IMR-90 (cell line): ENCODE results near the gene PLCH1. TPM values are rescaled to one million over a fixed set of nuclear protein-coding genes. Genes with fewer than 3 reads are reported as not detected.

Experiments used
- ATAC-seq: fragments of 200-7000 bp; cut with Tn5 transposase; 2 replicates; pipeline ENCODE4 v1.9.1; 2020; ENCODE audit warnings: low read depth, mild to moderate bottlenecking, moderate library complexity
- BruUV-seq: library from RNA; stranded (reverse); fragments of 400-500 nt; replicated peaks from 2 replicates; lab custom pipeline; 2021; lab: Mats Ljungman, UMichigan
- CTCF ChIA-PET: fragments of 300-600 bp; formaldehyde crosslinking; extraction: SDS; loops from one replicate; lab custom pipeline; 2021; ENCODE audit warnings: antibody characterized with exemption; lab: Yijun Ruan, JAX
- POLR2A ChIA-PET: fragments of 300-600 bp; sonication (Branson Sonifier 250); formaldehyde crosslinking; loops from one replicate; lab custom pipeline; 2022; ENCODE audit warnings: antibody characterized with exemption; ENCODE audit not compliant: unreplicated experiment; lab: Charles Lee
- DNase-seq: peaks from one replicate; pipeline ENCODE4 v3.0.0; 2013
- H2AFZ ChIP-seq: replicated peaks from 2 replicates; pipeline ENCODE3; 2013; ENCODE audit warnings: low read length, mild to moderate bottlenecking; ENCODE audit not compliant: poor library complexity
- H2AK5ac ChIP-seq: 2 replicates; pipeline ENCODE4 v1.6.1; 2013; ENCODE audit warnings: low read depth, low read length, inconsistent platforms
- H2AK9ac ChIP-seq: replicated peaks from 2 replicates; pipeline ENCODE3; 2013; ENCODE audit warnings: mild to moderate bottlenecking, low read depth, low read length, moderate library complexity; ENCODE audit not compliant: poor library complexity
- H2BK120ac ChIP-seq: 2 replicates; pipeline ENCODE4 v1.6.1; 2013; ENCODE audit warnings: low read depth, low read length, inconsistent platforms
- H2BK15ac ChIP-seq: 3 replicates; pipeline ENCODE4 v1.6.1; 2013; ENCODE audit warnings: low read depth, low read length, inconsistent platforms
- H2BK20ac ChIP-seq: 2 replicates; pipeline ENCODE4 v1.6.1; 2013; ENCODE audit warnings: low read depth, mild to moderate bottlenecking, inconsistent platforms, low read length, moderate library complexity
- H2BK5ac ChIP-seq: 2 replicates; pipeline ENCODE4 v1.6.1; 2013; ENCODE audit warnings: mild to moderate bottlenecking, low read depth, low read length, inconsistent platforms; ENCODE audit not compliant: poor library complexity, severe bottlenecking
- H3K14ac ChIP-seq: replicated peaks from 2 replicates; pipeline ENCODE4 v1.6.1; 2013; ENCODE audit warnings: low read depth, low read length, inconsistent platforms
- H3K18ac ChIP-seq: 2 replicates; pipeline ENCODE4 v1.6.1; 2013; ENCODE audit warnings: low read depth, low read length, control low read depth
- H3K23ac ChIP-seq: 2 replicates; pipeline ENCODE4 v1.6.1; 2013; ENCODE audit warnings: low read depth, low read length, inconsistent platforms
- H3K27ac ChIP-seq: 2 replicates; pipeline ENCODE4 v1.5.1; 2013; ENCODE audit warnings: mild to moderate bottlenecking, control low read depth, low read length; ENCODE audit not compliant: insufficient read depth
- H3K27me3 ChIP-seq: 2 replicates; pipeline ENCODE4 v1.6.1; 2013; ENCODE audit warnings: low read length; ENCODE audit not compliant: control insufficient read depth, insufficient read depth
- H3K36me3 ChIP-seq: 2 replicates; pipeline ENCODE4 v1.6.1; 2013; ENCODE audit warnings: low read length, mixed read lengths; ENCODE audit not compliant: control insufficient read depth, insufficient read depth
- H3K4ac ChIP-seq: 2 replicates; pipeline ENCODE4 v1.6.1; 2013; ENCODE audit warnings: low read depth, low read length, inconsistent platforms
- H3K4me1 ChIP-seq: 2 replicates; pipeline ENCODE4 v1.6.1; 2013; ENCODE audit warnings: low read length, mixed read lengths; ENCODE audit not compliant: control insufficient read depth, insufficient read depth
- H3K4me2 ChIP-seq: 2 replicates; pipeline ENCODE4 v1.6.1; 2013; ENCODE audit warnings: low read depth, mild to moderate bottlenecking, control low read depth, low read length, moderate library complexity
- H3K4me3 ChIP-seq: 2 replicates; pipeline ENCODE4 v1.5.1; 2013; ENCODE audit warnings: low read depth, mild to moderate bottlenecking, control low read depth, low read length, moderate library complexity; ENCODE audit not compliant: insufficient read depth
- H3K56ac ChIP-seq: 2 replicates; pipeline ENCODE4 v1.6.1; 2013; ENCODE audit warnings: low read length, inconsistent platforms; ENCODE audit not compliant: insufficient read depth; ENCODE audit errors: extremely low read depth
- H3K79me1 ChIP-seq, 2 experiments: 2 replicates each; pipeline ENCODE4 v1.6.1; 2013; ENCODE audit warnings: low read length in 2 of 2, inconsistent platforms in 1 of 2, low read depth in 1 of 2
- H3K9ac ChIP-seq: 2 replicates; pipeline ENCODE4 v1.6.1; 2013; ENCODE audit warnings: low read depth, low read length, control low read depth
- H3K9me1 ChIP-seq: 2 replicates; pipeline ENCODE4 v1.6.1; 2013; ENCODE audit warnings: low read length, inconsistent platforms; ENCODE audit not compliant: insufficient read depth
- H3K9me3 ChIP-seq: 2 replicates; pipeline ENCODE4 v1.6.1; 2013; ENCODE audit warnings: low read length; ENCODE audit not compliant: control insufficient read depth, insufficient read depth
- H4K20me1 ChIP-seq: 2 replicates; pipeline ENCODE4 v1.6.1; 2013; ENCODE audit warnings: low read length, inconsistent platforms; ENCODE audit not compliant: insufficient read depth
- H4K5ac ChIP-seq: 2 replicates; pipeline ENCODE4 v1.6.1; 2013; ENCODE audit warnings: mild to moderate bottlenecking, low read depth, low read length, control low read depth
- H4K8ac ChIP-seq, 2 experiments: 2 replicates each; pipeline ENCODE4 v1.6.1; 2013; ENCODE audit warnings: low read depth in 2 of 2, low read length in 2 of 2, control low read depth in 1 of 2, inconsistent platforms in 1 of 2
- H4K91ac ChIP-seq: 2 replicates; pipeline ENCODE4 v1.6.1; 2013; ENCODE audit warnings: low read depth, low read length, inconsistent platforms; ENCODE audit not compliant: insufficient read depth
- BHLHE40 ChIP-seq: fragments of 150-350 bp; IDR thresholded peaks from 2 replicates; pipeline ENCODE4 v1.6.1; 2016; ENCODE audit warnings: mild to moderate bottlenecking, low read depth, low read length
- CEBPB ChIP-seq: IDR thresholded peaks from 2 replicates; pipeline ENCODE4 v1.6.1; 2012; ENCODE audit warnings: low read depth, low read length, improper control_type of control experiment
- CHD1 ChIP-seq: IDR thresholded peaks from 2 replicates; pipeline ENCODE4 v1.6.1; 2012; ENCODE audit warnings: low read depth, low read length, improper control_type of control experiment
- CTCF ChIP-seq: conservative IDR thresholded peaks from 2 replicates; pipeline ENCODE4 v1.5.1; 2012; ENCODE audit warnings: mild to moderate bottlenecking, low read depth, low read length, improper control_type of control experiment
- ELK1 ChIP-seq: fragments of 150-350 bp; IDR thresholded peaks from 2 replicates; pipeline ENCODE4 v1.6.1; 2016; ENCODE audit warnings: low read depth, mild to moderate bottlenecking, low read length, moderate library complexity, borderline replicate concordance
- FOS ChIP-seq: fragments of 150-350 bp; IDR thresholded peaks from 2 replicates; pipeline ENCODE4 v1.6.1; 2016; ENCODE audit warnings: low read depth, low read length
- MAFK ChIP-seq: IDR thresholded peaks from 2 replicates; pipeline ENCODE4 v1.6.1; 2012; ENCODE audit warnings: low read depth, low read length, improper control_type of control experiment
- MAZ ChIP-seq: IDR thresholded peaks from 2 replicates; pipeline ENCODE4 v1.6.1; 2012; ENCODE audit warnings: low read depth, mild to moderate bottlenecking, low read length, improper control_type of control experiment, moderate library complexity, borderline replicate concordance
- MXI1 ChIP-seq: IDR thresholded peaks from 2 replicates; pipeline ENCODE4 v1.6.1; 2012; ENCODE audit warnings: low read depth, mild to moderate bottlenecking, low read length, moderate library complexity, borderline replicate concordance
- NFE2L2 ChIP-seq: fragments of 150-350 bp; IDR thresholded peaks from 2 replicates; pipeline ENCODE4 v1.6.1; 2016; ENCODE audit warnings: low read depth, mild to moderate bottlenecking, low read length
- POLR2A ChIP-seq: IDR thresholded peaks from 2 replicates; pipeline ENCODE4 v1.6.1; 2012; ENCODE audit warnings: mild to moderate bottlenecking, low read depth, low read length
- RAD21 ChIP-seq: IDR thresholded peaks from 2 replicates; pipeline ENCODE4 v1.6.1; 2012; ENCODE audit warnings: low read length, improper control_type of control experiment
- RCOR1 ChIP-seq: IDR thresholded peaks from 2 replicates; pipeline ENCODE4 v1.6.1; 2012; ENCODE audit warnings: mild to moderate bottlenecking, low read length, improper control_type of control experiment; ENCODE audit not compliant: insufficient replicate concordance
- SMC3 ChIP-seq: fragments of 150-350 bp; IDR thresholded peaks from 2 replicates; pipeline ENCODE4 v1.6.1; 2016; ENCODE audit warnings: low read depth, mild to moderate bottlenecking, antibody characterized with exemption, low read length, moderate library complexity
- USF2 ChIP-seq: fragments of 150-350 bp; IDR thresholded peaks from 2 replicates; pipeline ENCODE4 v1.6.1; 2017; ENCODE audit warnings: mild to moderate bottlenecking, antibody characterized with exemption, low read length, low read depth
- WGBS, 2 experiments: methylation state at CpG; one replicate each; pipeline versions ENCODE4 v1.1.5 to v1.1.7; 2013; ENCODE audit warnings: missing lambda C conversion rate in 2 of 2; ENCODE audit not compliant: insufficient read length in 1 of 2; ENCODE audit errors: extremely low coverage in 2 of 2; 5-methylcytosine and 5-hydroxymethylcytosine counted together
- dilution Hi-C: fragments of 300-500 bp; cut with HindIII; formaldehyde crosslinking; loops from one replicate; pipeline ENCODE4 v1.14.3; 2018; ENCODE audit warnings: low sequenced_read_pairs; ENCODE audit not compliant: unreplicated experiment
- in situ Hi-C: fragments of 300-500 bp; cut with MboI; formaldehyde crosslinking; loops from 3 replicates; pipeline ENCODE4 v1.14.3; 2019; ENCODE audit warnings: low sequenced_read_pairs, inconsistent platforms, mixed read lengths
- intact Hi-C: fragments of 100-400 bp; cut with micrococcal nuclease; formaldehyde crosslinking; loops from 2 replicates; pipeline ENCODE4 v1.10.0; 2022
- polyA plus RNA-seq, 3 experiments: library from polyadenylated mRNA; depleted of rRNA; stranded (reverse); fragments of >200 nt; gene quantifications; 2 replicates each; pipeline ENCODE4 v1.2.3, GENCODE V29; 2012; ENCODE audit warnings: low replicate concordance in 1 of 3
- total RNA-seq: library from RNA; depleted of rRNA; stranded (reverse); fragments of >200 nt; gene quantifications from 2 replicates; pipeline ENCODE4 v1.2.3, GENCODE V29; 2012

PLCH1 gene
- total and polyA plus RNA-seq, 2 of the 4 experiments (the other 2 are of a cell fraction), result not detected

GRCh38 chr3:155683344-155683720 is 61.5 kb downstream of the PLCH1 start:
- H3K23ac ChIP-seq, result no peak overlapping the region
- H3K56ac ChIP-seq, result no peak overlapping the region
- no peak overlapping the region for H4K8ac ChIP-seq
- no peak overlapping the region for H2BK120ac ChIP-seq
- no peak overlapping the region for H3K4me3 ChIP-seq
- H3K27ac ChIP-seq, result no peak overlapping the region
- H3K18ac ChIP-seq, result no peak overlapping the region
- no peak for TF ChIP-seq CHD1
- TF ChIP-seq NFE2L2, result no peak
- TF ChIP-seq MAFK, result no peak
- TF ChIP-seq POLR2A, result no peak
- no peak for TF ChIP-seq BHLHE40
- TF ChIP-seq USF2, result no peak
- TF ChIP-seq RAD21, result no peak
- TF ChIP-seq MXI1, result no peak
- no peak for TF ChIP-seq ELK1
- no peak for TF ChIP-seq CEBPB
- TF ChIP-seq FOS, result no peak
- TF ChIP-seq CTCF, result no peak
- TF ChIP-seq SMC3, result no peak
- no peak for TF ChIP-seq MAZ
- TF ChIP-seq RCOR1, result no peak
- DNase-seq, result no peak
- dilution Hi-C loops, result no loop called here
- H3K79me1 ChIP-seq, result no peaks in the 10 kb centered on the region
- H3K14ac ChIP-seq, result no peak overlapping the region
- H3K9ac ChIP-seq, result no peak overlapping the region
- no peak overlapping the region for H2BK20ac ChIP-seq
- ChIA-PET CTCF (interaction anchor here (0.7 kb wide), 1 partner anchor 1368 kb away, joined by 3 read pairs; no protein-coding TSS in a partner anchor), POLR2A (no interaction called here)
- no peaks in the 10 kb centered on the region for H3K27me3 ChIP-seq
- no peak overlapping the region for H2AFZ ChIP-seq
- H4K20me1 ChIP-seq, result no peaks in the 10 kb centered on the region
- intact Hi-C loops, result no loop called here
- H2AK9ac ChIP-seq, result no peak overlapping the region
- ATAC-seq, result no peak
- H4K5ac ChIP-seq, result no peak overlapping the region
- no peak overlapping the region for H2BK15ac ChIP-seq
- in situ Hi-C loops, result no loop called here
- no TSS peak for BruUV-seq
- no peak overlapping the region for H3K4ac ChIP-seq
- H3K9me3 ChIP-seq, result no peaks in the 10 kb centered on the region
- H3K4me2 ChIP-seq, result no peak overlapping the region
- no peaks in the 10 kb centered on the region for H3K4me1 ChIP-seq
- H2BK5ac ChIP-seq, result no peak overlapping the region
- H2AK5ac ChIP-seq, result no peak overlapping the region
- no peak overlapping the region for H4K91ac ChIP-seq
- WGBS, 2 experiments, result no CpG with 5 or more reads among the region's 2 CpGs
- no peaks in the 10 kb centered on the region for H3K9me1 ChIP-seq
- H3K36me3 ChIP-seq, result no peaks in the 10 kb centered on the region
